Left lung (tissue), 10 donors: ENCODE measurements around the gene TMEM86A. TPM values are rescaled to one million over a fixed set of nuclear protein-coding genes. Genes with fewer than 3 reads are reported as not detected.

Source experiments
- ATAC-seq: fragments of 200-7000 bp; cut with Tn5 transposase; one replicate; pipeline ENCODE4 v1.9.1; 2020; ENCODE audit warnings: moderate library complexity
- DNase-seq, 4 donors: peaks; one replicate each; pipeline ENCODE4 v3.0.0-alpha.2; 2013 to 2020
- H3K27ac ChIP-seq, 2 donors: fragments of 200-600 bp; sonication (generic) in 1 of 2; one replicate each; pipeline versions ENCODE4 v1.5.0 to v1.8.0; 2020 to 2021
- H3K27me3 ChIP-seq, 2 donors: fragments of 200-600 bp; sonication (generic) in 1 of 2; one replicate each; pipeline versions ENCODE4 v1.5.0 to v1.8.0; 2020 to 2021
- H3K36me3 ChIP-seq, 2 donors: fragments of 200-600 bp; sonication (generic) in 1 of 2; one replicate each; pipeline versions ENCODE4 v1.5.0 to v1.8.0; 2020 to 2021
- H3K4me1 ChIP-seq, 2 donors: fragments of 200-600 bp; one replicate each; pipeline ENCODE4 v1.8.0; 2021
- H3K4me3 ChIP-seq, 2 donors: fragments of 200-600 bp; sonication (generic) in 1 of 2; one replicate each; pipeline versions ENCODE4 v1.5.0 to v1.8.0; 2020 to 2021; ENCODE audit warnings: mild to moderate bottlenecking in 1 of 2
- H3K9me3 ChIP-seq, 2 donors: fragments of 200-600 bp; sonication (generic) in 1 of 2; one replicate each; pipeline versions ENCODE4 v1.5.0 to v1.8.0; 2020 to 2021
- CTCF ChIP-seq, 2 donors: fragments of 200-600 bp; sonication (generic) in 1 of 2; IDR thresholded peaks; one replicate each; pipeline versions ENCODE4 v1.5.0 to v1.8.0; 2021; ENCODE audit warnings: antibody characterized with exemption in 2 of 2
- intact Hi-C, 2 donors: fragments of 100-400 bp; cut with DNase I; formaldehyde crosslinking; loops; one replicate each; pipeline versions ENCODE4 v1.11.2 to v1.14.2; 2022
- polyA plus RNA-seq, 6 donors: library from polyadenylated mRNA; unstranded; fragments of 120-200 nt; gene quantifications; one replicate each; pipeline ENCODE4 v1.2.1, GENCODE V29; 2013; ENCODE audit not compliant: insufficient read length in 6 of 6
- total RNA-seq, 2 donors: library from RNA; stranded (reverse); fragmentation: NEBNext Ultra II Directional; extraction: Animal tissue kit (Norgen Biotek cat#: 25700); gene quantifications; one replicate each; pipeline ENCODE4 v1.2.1, GENCODE V29; 2021
- donor health status: DM: no; HTN: yes; CAD: no.
- donor health status: DM: no; HTN: no; CAD: no.

Gene TMEM86A
- total and polyA plus RNA-seq, 8 donors, result 3.2 to 9.1 (median 3.8) TPM

GRCh38 chr11:18733202-18733601, 34.6 kb downstream of the TMEM86A start:
- Histone ChIP-seq H3K27me3 (no peaks in the 10 kb centered on the region), H3K36me3 (no peaks in the 10 kb centered on the region), H3K4me1 (no peaks in the 10 kb centered on the region), H3K27ac (no peak overlapping the region), H3K4me3 (no peak overlapping the region), H3K9me3 (no peaks in the 10 kb centered on the region)
- intact Hi-C loops, result no loop called here
- ATAC-seq (no peak), DNase-seq (no peak)
- no peak for TF ChIP-seq CTCF (IDR thresholded peaks at IDR 0.05)

GRCh38 chr11:18736590-18737148, 38.1 kb downstream of the TMEM86A start:
- no peaks in the 10 kb centered on the region for H3K9me3 ChIP-seq
- intact Hi-C loops, result no loop called here
- DNase-seq (no peak), ATAC-seq (no peak)
- H3K4me1 ChIP-seq, result no peaks in the 10 kb centered on the region
- no peaks in the 10 kb centered on the region for H3K27me3 ChIP-seq
- H3K4me3 ChIP-seq, result no peak overlapping the region
- H3K36me3 ChIP-seq, result no peaks in the 10 kb centered on the region
- H3K27ac ChIP-seq, result no peak overlapping the region
- no peak for TF ChIP-seq CTCF (IDR thresholded peaks at IDR 0.05)

DNA sequence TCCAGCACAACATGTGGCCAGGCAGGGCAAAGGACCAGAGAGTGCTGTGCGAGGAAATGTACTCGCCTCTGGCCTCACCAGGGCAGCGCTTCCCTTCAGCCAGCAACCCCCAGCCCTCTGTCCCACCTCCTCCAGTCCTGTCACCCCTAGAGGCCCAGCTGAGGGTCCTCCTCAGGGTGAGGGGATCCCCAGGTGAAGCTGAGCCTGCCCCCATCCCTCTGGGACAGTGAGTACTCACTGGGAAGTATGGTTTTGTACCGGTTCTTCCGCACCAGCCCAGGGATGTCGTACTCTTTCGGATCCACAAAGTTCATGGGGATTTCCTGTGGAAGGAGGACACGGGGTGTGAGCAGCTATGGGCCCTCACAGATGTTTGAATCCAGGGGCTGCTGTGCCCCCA, 39.1 kb downstream of the TMEM86A start:
- no peaks in the 10 kb centered on the region for H3K27me3 ChIP-seq
- H3K36me3 ChIP-seq, result no peaks in the 10 kb centered on the region
- DNase-seq (no peak), ATAC-seq (no peak)
- no peak overlapping the region for H3K4me3 ChIP-seq
- intact Hi-C loops, result no loop called here
- no peaks in the 10 kb centered on the region for H3K4me1 ChIP-seq
- no peaks in the 10 kb centered on the region for H3K9me3 ChIP-seq
- H3K27ac ChIP-seq, result no peak overlapping the region
- no peak for TF ChIP-seq CTCF (IDR thresholded peaks at IDR 0.05)

- no peak for ATAC-seq
- intact Hi-C loops, result no loop called here
- Histone ChIP-seq H3K36me3 (no peaks in the 10 kb centered on the region), H3K27me3 (no peaks in the 10 kb centered on the region), H3K27ac (no peak overlapping the region), H3K9me3 (no peaks in the 10 kb centered on the region), H3K4me1 (no peaks in the 10 kb centered on the region), H3K4me3 (no peak overlapping the region)
- no peak for DNase-seq
- TF ChIP-seq CTCF (IDR thresholded peaks at IDR 0.05), result no peak
Measured at GRCh38 chr11:18739685-18740084, 41.1 kb downstream of the TMEM86A start.

DNA sequence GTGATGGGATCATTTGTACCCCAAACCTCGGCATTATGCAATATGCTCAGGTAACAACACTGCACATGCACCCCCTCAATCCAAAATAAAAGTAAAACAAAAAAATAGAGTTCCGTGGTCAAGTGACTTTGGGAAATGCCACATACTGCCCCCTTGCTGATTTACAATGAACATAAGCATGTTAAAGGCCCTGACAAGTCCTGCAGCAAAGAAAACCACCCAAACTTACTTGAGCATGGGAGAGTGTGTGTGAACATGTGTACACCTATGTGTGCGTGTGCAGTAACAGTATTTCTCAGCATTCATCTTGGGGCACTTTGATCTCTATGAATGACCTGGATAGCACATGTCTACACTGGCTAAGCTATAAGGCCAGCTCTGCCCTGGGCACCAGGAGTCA, 43.2 kb downstream of the TMEM86A start:
- Histone ChIP-seq H3K27ac (no peak overlapping the region), H3K9me3 (no peaks in the 10 kb centered on the region), H3K4me1 (no peaks in the 10 kb centered on the region), H3K4me3 (no peak overlapping the region), H3K36me3 (no peaks in the 10 kb centered on the region), H3K27me3 (no peaks in the 10 kb centered on the region)
- DNase-seq (no peak), ATAC-seq (no peak)
- intact Hi-C loops, result no loop called here
- TF ChIP-seq CTCF (IDR thresholded peaks at IDR 0.05), result no peak
